Thyroid gland (tissue), 4 donors: ENCODE data around the gene KIRREL3. TPM values are rescaled to one million over a fixed set of nuclear protein-coding genes. Genes with fewer than 3 reads are reported as not detected.
A peak's percentile ranks its signal among the peaks of the same experiment; 100 is the strongest.

Experiments
- DNase-seq, 2 donors: peaks; one replicate each; pipeline ENCODE4 v3.0.0-alpha.2; 2019
- H3K27ac ChIP-seq, 3 donors: fragments of 200-600 bp; sonication (generic); 1 replicate in 2 of 3; 2 replicates in 1 of 3; pipeline ENCODE4 v1.5.1; 2016 to 2019; ENCODE audit warnings: mild to moderate bottlenecking in 1 of 3, moderate library complexity in 1 of 3
- H3K27me3 ChIP-seq: fragments of 200-600 bp; sonication (generic); one replicate; pipeline ENCODE4 v1.5.1; 2019
- H3K36me3 ChIP-seq, 2 donors: fragments of 200-600 bp; sonication (generic); one replicate each; pipeline ENCODE4 v1.5.1; 2016 to 2019
- H3K4me1 ChIP-seq, 2 donors: fragments of 200-600 bp; sonication (generic); one replicate each; pipeline ENCODE4 v1.5.1; 2017 to 2019
- H3K4me3 ChIP-seq, 3 donors: fragments of 200-600 bp; sonication (generic); replicated peaks in 1 of 3; 1 replicate in 2 of 3; 2 replicates in 1 of 3; pipeline ENCODE4 v1.5.1; 2016; ENCODE audit warnings: mild to moderate bottlenecking in 1 of 3
- H3K9me3 ChIP-seq: fragments of 200-600 bp; sonication (generic); one replicate; pipeline ENCODE4 v1.5.1; 2017
- POLR2A ChIP-seq, 2 donors: fragments of 450-650 bp; IDR thresholded peaks; one replicate each; pipeline ENCODE4 v1.6.1; 2017; ENCODE audit warnings: antibody characterized with exemption in 2 of 2, mild to moderate bottlenecking in 2 of 2, moderate library complexity in 1 of 2
- WGBS, 2 donors: methylation state at CpG; one replicate each; pipeline ENCODE4 v1.1.5; 2017; 5-methylcytosine and 5-hydroxymethylcytosine counted together
- intact Hi-C: fragments of 100-400 bp; cut with DNase I; formaldehyde crosslinking; loops from one replicate; pipeline ENCODE4 v1.15.1; 2023
- total RNA-seq, 4 donors: library from RNA; depleted of rRNA; stranded (reverse); fragments of >200 nt; gene quantifications; one replicate each; pipeline ENCODE4 v1.2.3, GENCODE V29; 2016
- TF ChIP-seq, protein P1 (sequence below), 6 experiments: fragments of 200-600 bp in 3 of 6; fragments of 450-650 bp in 3 of 6; sonication (generic) in 3 of 6; IDR thresholded peaks; one replicate each; pipeline ENCODE4 v1.5.1; 2016 to 2019; ENCODE audit warnings: antibody characterized with exemption in 6 of 6, mild to moderate bottlenecking in 2 of 6, inconsistent platforms in 1 of 6, moderate library complexity in 1 of 6

KIRREL3 gene
- total RNA-seq, 4 donors from 2014 or later = 0.78 TPM; not detected in 3

DNA sequence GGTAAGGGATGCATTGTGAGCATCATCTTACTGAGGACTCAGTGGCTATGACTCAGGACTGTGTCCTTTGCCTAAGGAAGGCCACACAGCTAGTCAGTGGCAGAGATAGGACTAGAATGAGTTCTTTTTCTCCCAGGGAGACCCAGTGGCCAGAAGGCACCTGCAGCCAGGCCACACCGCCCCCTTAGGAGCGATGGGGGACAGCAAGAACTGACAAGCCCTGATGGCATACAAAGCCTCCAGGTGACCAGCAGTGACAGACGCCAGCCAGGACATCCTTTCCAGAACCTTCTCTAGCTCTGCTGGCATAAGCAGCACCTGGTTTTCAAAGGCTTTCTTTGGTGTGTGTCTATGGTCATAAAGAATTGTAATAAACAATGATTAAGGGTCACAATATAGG, 405.0 kb downstream of the KIRREL3 start:
- peaks cover 8 to 9% of the 10 kb centered on the region in 2 donors for H3K4me1 ChIP-seq
- WGBS, 2 donors = 96 to 100% methylated on average over 3 of the region's 3 CpGs
- H3K27ac ChIP-seq = no peak overlapping the region
- intact Hi-C loops = no loop called here
- TF ChIP-seq, protein P1, sequence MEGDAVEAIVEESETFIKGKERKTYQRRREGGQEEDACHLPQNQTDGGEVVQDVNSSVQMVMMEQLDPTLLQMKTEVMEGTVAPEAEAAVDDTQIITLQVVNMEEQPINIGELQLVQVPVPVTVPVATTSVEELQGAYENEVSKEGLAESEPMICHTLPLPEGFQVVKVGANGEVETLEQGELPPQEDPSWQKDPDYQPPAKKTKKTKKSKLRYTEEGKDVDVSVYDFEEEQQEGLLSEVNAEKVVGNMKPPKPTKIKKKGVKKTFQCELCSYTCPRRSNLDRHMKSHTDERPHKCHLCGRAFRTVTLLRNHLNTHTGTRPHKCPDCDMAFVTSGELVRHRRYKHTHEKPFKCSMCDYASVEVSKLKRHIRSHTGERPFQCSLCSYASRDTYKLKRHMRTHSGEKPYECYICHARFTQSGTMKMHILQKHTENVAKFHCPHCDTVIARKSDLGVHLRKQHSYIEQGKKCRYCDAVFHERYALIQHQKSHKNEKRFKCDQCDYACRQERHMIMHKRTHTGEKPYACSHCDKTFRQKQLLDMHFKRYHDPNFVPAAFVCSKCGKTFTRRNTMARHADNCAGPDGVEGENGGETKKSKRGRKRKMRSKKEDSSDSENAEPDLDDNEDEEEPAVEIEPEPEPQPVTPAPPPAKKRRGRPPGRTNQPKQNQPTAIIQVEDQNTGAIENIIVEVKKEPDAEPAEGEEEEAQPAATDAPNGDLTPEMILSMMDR (IDR thresholded peaks at IDR 0.05) = no peak
- no peak for TF ChIP-seq POLR2A (IDR thresholded peaks at IDR 0.05)
- no peak overlapping the region for H3K4me3 ChIP-seq
- H3K36me3 ChIP-seq = no peaks in the 10 kb centered on the region
- DNase-seq = no peak
- no peaks in the 10 kb centered on the region for H3K9me3 ChIP-seq
- no peaks in the 10 kb centered on the region for H3K27me3 ChIP-seq

DNA sequence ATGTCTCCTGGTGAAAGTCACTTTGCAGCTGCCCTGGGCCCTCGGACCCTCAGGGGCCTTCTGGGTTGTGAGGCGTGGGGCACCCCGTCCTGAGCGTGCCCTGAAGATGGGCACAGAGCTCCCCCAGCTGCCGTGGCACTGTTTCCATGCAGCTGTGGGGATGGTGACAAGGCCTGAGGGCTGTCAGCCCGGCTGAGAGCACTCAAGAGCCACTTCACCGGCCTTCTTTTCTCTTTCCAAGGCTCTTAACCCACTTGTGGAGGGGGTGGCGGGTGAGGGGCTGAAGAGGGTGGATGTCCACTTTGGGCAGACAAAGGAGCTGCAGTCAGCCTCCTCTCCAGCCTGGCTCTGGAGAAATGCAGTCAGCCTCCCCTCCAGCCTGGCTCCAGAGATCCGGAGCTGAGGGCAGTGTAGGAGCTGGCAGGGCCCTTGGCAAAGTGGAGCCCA, 405.6 kb downstream of the KIRREL3 start:
- H3K4me1 ChIP-seq = peaks cover 8 to 9% of the 10 kb centered on the region in 2 donors
- WGBS, 2 donors = 30 to 36% methylated on average over 2 to 5 of the region's 9 CpGs
- H3K27me3 ChIP-seq = no peaks in the 10 kb centered on the region
- no peaks in the 10 kb centered on the region for H3K36me3 ChIP-seq
- no peak overlapping the region for H3K27ac ChIP-seq
- no peaks in the 10 kb centered on the region for H3K9me3 ChIP-seq
- intact Hi-C loops = loop anchor here (5.0 kb wide), 1 partner anchor 293 kb away; the partner anchor contains the start of gene DCPS
- DNase-seq = peak; percentile 52 to 74
- H3K4me3 ChIP-seq = no peak overlapping the region
- TF ChIP-seq, protein P1 (IDR thresholded peaks at IDR 0.05) = no peak
- no peak for TF ChIP-seq POLR2A (IDR thresholded peaks at IDR 0.05)

DNA sequence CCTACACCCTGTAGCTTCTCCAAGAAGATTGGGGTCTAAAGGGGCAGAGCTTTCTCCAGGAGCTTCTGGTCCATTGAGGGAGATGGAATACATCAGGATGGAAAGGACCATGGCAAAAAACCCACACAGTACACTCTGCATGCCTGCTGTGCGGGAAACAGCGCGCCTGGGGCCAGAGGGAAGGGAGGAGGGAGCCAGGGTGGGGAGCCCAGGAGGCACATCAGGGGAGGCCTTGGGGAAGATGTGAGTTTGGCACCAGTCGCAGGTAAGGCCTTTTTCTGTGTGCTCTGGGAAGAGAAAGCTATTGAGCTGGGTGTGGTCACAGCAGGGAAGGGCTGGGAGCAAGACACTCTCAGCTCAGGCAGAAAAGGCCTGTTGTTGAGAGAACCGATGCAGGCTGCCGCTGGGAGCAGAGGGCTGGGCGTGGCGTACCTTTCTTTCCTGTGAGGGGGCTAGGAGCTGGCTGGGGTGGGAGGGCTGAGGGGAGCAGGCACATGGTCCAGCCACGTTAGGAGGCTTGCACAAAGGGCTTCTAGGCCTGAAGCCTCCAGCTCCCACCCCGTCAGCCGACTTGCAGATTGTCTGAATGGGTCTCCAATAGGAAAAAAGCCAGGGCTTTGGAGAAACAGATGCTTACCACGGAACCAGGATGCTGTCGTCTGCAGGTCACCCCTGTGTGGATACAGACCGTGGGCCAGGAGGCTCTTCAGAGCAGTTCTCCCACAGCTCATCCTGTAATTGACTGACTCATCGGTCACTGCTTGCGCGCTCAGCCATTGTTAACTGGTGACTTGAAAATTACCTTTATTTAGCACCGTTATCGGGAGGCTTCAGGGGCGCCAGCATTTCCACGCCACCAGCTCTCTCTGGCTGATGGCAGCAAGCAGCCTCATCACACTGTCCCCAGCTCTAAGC, 407.8 kb downstream of the KIRREL3 start:
- H3K27ac ChIP-seq = no peak overlapping the region
- WGBS, 2 donors = 87 to 93% methylated on average over 21 of the region's 21 CpGs
- no peak for DNase-seq
- H3K4me1 ChIP-seq = peaks cover 8 to 22% of the 10 kb centered on the region in 2 donors
- intact Hi-C loops = loop anchor here (5.0 kb wide), 1 partner anchor 290 kb away; the partner anchor contains the start of gene DCPS
- no peak overlapping the region for H3K4me3 ChIP-seq
- H3K9me3 ChIP-seq = no peaks in the 10 kb centered on the region
- no peaks in the 10 kb centered on the region for H3K36me3 ChIP-seq
- TF ChIP-seq, protein P1 (IDR thresholded peaks at IDR 0.05) = no peak
- TF ChIP-seq POLR2A (IDR thresholded peaks at IDR 0.05) = no peak
- H3K27me3 ChIP-seq = no peaks in the 10 kb centered on the region

DNA sequence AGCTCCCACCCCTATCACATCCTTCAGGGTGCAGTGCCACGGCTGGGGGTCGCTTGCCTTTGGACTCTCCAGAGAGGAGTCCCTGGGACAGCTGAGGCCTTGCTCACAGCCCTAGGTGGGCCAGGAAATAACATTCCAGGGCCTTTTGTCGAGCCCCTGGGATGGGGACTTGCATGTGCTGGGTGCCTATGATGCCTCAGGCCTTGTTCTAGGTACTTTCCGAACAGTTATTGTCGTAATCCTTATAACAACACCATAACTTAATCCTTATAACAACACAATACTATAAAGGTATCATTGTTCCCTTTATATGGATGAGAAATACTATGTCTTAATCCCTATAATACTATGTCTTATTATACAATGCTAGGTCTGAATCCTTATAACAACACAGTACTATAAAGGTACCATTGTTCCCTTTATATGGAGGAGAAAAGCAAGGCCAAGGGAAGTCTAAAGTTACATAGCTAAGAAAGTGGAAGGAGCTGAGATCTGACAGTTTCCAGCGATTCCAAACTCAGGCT, 408.5 kb downstream of the KIRREL3 start:
- intact Hi-C loops = loop anchor here (5.0 kb wide), 1 partner anchor 290 kb away; the partner anchor contains the start of gene DCPS
- Histone ChIP-seq H3K4me1 (peaks cover 8 to 22% of the 10 kb centered on the region in 2 donors), H3K36me3 (no peaks in the 10 kb centered on the region), H3K9me3 (no peaks in the 10 kb centered on the region), H3K27ac (no peak overlapping the region), H3K4me3 (no peak overlapping the region), H3K27me3 (no peaks in the 10 kb centered on the region)
- no peak for DNase-seq
- 90 to 91% methylated on average over 6 of the region's 6 CpGs for WGBS, 2 donors
- TF ChIP-seq, protein P1 (IDR thresholded peaks at IDR 0.05) = no peak
- no peak for TF ChIP-seq POLR2A (IDR thresholded peaks at IDR 0.05)

DNA sequence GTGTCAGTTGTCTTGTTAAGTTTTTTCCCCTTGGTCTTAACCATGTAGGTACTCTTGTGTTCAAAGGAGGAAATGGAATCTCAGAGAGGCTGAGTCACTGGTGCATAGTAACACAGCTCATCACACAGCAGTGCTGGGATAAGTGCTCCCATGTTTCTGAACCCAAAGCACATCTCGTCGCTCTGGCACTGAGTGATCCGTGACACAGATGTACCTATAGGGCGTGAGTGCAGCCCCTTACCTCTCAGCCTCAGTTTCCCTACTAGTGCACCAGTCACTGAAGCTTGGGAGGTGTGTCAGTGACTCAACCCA, 411.1 kb downstream of the KIRREL3 start:
- H3K4me3 ChIP-seq = no peak overlapping the region
- peaks cover 11 to 28% of the 10 kb centered on the region in 2 donors for H3K4me1 ChIP-seq
- no peak for DNase-seq
- TF ChIP-seq, protein P1 (IDR thresholded peaks at IDR 0.05) = no peak
- TF ChIP-seq POLR2A (IDR thresholded peaks at IDR 0.05) = no peak
- H3K27me3 ChIP-seq = no peaks in the 10 kb centered on the region
- WGBS, 2 donors = 93 to 95% methylated on average over 4 of the region's 4 CpGs
- H3K9me3 ChIP-seq = no peaks in the 10 kb centered on the region
- intact Hi-C loops = no loop called here
- no peak overlapping the region for H3K27ac ChIP-seq
- no peaks in the 10 kb centered on the region for H3K36me3 ChIP-seq
